ENCODE results near the gene CTSZ.
"Not testable (repeated sequence)": the region's sequence is repeated elsewhere in the genome, so short reads cannot be mapped to it uniquely, and the experiment has no call there.

CTSZ gene

DNA sequence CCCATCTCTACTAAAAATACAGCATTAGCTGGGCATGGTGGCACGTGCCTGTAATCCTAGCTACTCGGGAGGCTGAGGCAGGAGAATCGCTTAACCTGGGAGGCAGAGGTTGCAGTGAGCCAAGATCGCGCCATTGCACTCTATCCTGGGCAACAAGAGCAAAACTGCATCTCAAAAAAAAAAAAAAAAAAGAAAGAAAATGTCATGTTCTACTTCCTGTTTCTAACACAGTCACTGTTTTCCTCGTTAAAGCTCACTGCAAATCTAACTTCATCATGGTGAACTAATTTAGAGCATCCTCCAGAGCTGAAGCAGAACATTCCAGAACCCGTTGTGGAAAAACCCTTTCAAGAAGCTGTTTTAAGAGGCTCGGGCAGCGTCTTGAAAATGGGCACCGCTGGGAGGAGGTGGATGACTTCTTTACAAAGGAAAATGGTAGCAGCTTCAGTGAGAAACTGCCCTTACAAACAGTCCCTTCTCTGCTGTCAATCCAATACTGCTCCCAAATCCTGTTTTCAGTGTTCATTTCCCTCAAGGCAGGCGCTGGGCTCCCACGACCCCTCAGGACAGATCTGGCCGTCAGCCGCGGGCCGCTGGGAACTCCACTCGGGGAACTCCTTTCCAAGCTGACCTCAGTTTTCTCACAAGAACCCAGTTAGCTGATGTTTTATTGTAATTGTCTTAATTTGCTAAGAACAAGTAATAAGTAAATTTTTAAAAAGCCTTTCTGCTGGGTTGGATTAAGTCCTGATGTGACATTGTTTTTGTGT is 12.5 kb downstream of the CTSZ start:
- DNase-seq: no peak

DNA sequence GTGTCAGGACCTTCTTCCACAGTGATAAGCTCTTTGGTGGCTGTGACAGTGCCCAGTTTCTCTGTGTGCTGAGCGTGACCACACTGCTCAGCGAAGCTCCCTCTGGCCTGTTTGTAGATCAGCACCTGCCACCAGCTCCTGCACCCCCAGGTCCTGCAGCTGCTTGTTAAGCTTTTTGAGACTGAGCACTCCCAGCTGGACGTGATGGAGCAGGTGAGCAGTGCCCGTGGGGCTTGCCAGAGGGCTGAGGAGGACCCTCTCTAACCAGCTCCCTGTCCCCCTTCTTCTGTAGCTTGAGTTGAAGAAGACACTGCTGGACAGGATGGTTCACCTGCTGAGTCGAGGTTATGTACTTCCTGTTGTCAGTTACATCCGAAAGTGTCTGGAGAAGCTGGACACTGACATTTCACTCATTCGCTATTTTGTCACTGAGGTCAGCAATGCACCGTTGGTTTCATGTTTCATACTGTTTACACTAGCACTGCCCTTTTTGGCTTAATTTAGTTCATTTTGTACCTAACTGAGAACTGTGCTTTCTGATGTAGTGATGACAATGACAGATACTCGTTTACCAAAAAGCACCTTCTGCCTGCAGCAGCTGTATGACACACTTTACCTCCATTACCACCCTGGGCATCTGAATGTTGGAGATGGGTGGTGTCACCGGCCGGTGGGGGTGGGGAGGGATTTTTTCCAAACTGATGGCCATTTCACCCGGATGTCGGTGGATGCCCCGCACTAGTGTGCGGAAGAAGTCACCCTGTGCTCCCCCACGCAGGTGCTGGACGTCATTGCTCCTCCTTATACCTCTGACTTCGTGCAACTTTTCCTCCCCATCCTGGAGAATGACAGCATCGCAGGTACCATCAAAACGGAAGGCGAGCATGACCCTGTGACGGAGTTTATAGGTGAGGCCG is 13.5 kb downstream of the CTSZ start:
- DNase-seq: no peak

DNA sequence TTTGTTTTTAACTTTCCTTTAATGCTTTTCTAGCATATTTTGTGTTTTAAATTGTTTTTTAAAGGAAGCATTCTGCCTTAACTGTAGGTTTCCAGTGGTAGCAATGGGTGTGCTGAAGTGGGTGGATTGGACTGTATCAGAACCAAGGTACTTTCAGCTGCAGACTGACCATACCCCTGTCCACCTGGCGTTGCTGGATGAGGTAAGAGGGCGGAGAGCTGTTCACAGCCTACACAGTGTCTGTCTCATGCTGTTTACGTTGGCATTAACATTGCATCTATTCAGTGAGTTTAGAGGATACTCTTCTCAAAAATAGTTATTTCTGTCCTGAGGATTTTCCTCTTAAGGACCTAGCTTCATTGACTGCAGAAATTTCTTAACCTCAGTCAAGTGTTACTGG is 14.1 kb downstream of the CTSZ start:
- DNase-seq: no peak

DNA sequence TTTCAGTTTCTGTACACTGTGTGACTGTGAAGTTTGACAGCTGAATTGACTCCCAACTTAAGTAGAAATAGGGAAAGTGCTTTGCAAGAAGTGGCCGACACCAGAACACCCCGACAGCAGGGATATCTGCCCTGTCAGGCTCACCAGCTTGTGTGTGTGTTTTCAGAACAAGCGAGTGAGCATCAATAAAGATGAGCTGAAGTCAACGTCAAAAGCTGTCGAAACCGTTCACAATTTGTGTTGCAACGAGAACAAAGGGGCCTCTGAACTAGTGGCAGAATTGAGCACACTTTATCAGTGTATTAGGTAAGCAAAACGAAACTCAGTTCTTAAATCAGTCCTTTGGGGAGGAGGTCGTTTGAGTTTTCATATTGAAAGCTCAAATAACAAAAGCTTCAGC is 15.3 kb downstream of the CTSZ start:
- DNase-seq: no peak

DNA sequence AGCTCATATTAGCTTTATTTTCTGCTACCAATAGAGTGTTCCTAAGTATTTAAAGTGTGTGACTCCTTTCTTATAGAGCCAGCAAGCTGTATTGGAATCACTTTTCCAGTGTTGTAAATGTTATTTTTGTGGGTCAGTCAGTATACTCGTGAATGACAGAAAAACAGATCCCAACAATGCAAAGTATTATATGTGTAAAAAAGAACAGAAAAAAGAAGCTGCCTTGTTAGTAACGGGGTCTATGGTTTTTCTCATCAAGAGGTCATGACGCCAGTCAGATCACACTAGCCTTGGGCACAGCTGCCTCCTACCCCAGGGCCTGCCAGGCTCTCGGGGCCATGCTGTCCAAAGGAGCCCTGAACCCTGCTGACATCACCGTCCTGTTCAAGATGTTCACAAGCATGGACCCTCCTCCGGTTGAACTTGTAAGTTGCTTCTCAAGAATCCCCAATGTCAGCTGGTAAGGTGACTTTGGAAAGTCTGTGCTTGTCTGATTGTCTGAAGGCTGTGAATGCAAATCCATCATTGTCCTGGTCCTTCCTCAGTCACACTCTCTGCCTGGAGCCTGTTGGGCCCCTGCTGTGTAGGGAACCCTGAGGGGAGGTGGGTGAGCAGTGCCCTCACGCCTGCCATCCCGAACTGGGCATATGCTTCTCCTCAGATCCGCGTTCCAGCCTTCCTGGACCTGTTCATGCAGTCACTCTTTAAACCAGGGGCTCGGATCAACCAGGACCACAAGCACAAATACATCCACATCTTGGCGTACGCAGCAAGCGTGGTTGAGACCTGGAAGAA is 16.2 kb downstream of the CTSZ start:
- no peak for DNase-seq

DNA sequence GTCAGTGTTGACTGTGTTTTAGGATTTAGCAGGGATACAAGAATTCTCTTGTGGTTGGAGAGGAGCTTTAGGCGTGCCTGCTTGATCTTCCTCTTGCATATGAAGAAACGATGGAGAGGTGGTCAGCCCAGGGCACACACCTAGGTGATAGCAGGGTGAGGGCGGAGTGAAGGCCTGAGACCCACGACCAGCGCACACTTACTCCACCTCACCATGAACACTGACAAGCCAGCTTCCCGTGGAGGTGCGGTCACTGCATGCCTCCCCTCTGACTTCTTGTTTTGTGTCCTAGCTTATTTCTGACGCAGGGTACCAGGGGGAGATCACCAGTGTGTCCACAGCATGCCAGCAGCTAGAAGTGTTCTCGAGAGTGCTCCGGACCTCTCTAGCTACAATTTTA is 17.9 kb downstream of the CTSZ start:
- DNase-seq: no peak

DNA sequence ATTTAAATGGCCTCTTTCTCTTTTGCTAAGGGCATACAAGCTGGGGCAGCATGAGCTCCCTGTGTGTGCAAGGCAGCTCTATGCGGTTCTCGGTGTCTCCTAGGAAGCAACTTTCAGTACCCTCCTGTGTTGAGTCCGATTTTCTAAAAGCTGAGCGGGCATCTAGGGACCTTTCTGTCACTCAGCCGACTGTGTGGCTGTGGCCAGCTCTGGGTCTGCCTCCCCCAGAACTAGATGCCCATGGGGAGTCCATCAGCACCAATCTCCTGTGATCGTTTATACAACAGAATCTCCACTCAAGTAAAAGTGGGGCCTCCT is 18.5 kb downstream of the CTSZ start:
- no peak for DNase-seq

DNA sequence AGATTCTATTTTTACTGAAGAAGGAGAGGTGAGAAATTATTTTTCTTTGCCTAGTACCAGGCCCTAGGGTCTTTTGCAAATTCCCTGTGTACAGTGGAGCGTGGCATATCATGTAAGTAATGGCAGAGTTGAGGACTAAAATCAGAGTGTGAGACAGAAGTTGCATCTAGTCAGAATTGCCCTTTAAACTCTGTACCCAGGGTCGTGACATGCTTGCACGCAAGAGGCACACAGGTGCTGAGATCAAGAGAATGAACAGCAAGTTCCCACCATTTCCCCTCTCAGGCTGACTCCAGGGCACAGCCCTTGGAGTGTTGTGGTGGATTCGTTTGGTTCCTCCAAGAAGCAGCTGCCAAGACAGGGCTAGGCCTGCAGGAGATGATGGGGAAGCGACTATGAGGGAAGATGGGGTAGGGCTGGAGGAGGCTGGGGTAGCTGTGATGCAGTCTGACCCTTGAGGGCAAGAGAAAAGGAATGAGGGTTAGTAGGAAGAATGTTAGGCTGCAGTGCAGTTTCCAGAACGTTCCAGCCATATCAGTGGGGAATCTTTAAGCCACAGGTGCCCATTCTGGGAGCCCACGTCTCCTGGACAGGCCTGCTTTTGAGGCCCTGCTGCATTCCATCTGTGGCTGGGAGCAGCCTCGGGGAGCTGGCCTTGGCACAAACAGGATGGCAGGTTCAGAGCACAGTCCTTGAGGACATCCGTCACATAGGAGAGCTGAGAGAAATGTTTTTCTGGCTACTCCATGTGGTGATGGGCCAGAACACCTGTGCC is 19.1 kb downstream of the CTSZ start:
- no peak for DNase-seq

DNA sequence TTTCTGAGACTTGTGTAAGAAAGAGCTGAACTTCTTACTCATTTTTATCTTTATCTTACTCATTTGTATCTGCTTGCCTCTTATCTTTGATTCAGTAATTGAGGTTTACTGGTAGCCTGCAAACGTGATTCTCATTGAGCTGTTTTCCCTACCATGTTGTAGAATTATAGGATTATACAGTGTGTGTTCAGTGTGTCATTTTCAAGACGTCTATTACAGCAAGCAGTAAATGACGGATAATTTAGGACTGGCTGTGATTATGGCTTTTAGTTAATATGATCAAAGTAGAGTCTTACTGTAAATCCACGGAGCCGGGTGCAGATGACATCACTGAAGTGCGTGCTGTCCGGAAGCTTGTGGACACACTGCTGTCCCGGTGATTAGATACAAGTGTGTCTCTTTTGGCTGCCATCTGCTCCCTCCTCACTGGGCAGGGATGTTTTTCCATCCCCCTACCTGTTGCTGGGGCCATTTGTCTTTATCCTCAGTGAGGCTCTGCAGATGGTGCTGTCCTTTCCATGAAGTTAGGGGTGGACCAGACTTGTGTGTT is 20.0 kb downstream of the CTSZ start:
- DNase-seq: no peak

DNA sequence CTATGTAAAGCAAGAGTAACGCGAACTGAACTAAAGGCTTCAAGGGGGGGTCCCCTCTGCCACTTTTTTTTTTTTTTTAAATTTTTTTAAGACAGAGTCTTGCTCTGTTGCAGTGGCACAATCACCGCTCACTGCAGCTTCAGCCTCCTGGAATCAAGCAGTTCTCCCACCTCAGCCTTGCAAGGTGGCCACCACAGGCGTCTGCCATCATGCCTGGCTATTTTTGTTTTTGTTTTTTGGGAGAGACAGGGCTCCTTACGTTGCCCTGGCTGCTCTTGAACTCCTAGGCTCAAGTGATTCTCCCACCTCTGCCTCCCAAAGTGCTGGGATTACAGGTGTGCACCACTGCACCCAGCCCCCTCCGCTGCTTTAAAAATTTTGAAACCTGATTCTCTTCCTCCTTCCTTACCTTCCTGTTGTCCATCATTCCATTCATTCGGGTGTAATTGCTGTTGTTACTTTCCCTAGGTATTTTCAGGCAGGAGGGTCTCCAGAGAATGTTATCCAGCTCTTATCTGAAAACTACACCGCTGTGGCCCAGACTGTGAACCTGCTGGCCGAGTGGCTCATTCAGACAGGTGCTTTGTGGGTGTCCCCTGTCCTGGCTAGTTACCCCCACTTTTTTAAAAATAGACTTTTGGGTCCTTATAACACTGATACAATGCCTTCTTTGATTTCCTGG is 20.6 kb downstream of the CTSZ start:
- no peak for DNase-seq

DNA sequence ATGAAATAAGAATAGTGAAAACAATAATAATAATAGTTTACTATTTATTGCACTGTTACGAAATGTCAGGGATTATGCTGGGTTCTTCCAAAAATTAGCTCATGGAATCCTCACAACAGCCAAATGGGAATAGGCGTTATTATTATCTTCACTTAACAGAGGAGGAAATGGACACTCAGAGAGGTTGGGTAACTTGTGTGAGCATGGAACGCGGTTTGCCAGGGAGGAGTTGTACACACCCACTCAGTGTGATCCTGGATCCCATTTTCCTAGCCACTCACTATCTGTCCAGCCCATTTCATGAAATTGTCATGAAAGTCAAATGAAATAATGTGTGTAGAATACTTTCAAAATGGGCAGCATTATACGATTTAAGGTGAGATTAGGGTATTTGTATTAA is 21.4 kb downstream of the CTSZ start:
- no peak for DNase-seq

DNA sequence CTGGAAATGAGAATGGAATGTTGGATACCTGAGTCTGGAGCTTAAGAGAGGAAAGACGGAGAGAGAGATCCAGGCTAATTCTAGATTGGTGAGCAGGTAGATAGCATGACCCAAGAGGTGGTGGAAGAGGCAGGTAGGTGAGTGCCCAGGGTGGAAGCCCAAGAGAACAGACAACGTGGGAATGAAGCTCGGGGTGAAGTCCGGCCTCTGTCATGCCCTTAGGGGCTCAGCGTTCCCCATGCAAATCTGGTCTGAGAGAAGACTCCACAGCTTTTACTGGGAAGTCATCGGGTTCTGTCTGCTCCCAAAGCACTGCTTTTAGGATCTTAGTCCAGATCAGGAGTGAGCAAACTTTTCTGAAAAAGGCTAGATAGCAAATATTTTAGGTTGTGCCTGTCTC is 22.4 kb downstream of the CTSZ start:
- no peak for DNase-seq

DNA sequence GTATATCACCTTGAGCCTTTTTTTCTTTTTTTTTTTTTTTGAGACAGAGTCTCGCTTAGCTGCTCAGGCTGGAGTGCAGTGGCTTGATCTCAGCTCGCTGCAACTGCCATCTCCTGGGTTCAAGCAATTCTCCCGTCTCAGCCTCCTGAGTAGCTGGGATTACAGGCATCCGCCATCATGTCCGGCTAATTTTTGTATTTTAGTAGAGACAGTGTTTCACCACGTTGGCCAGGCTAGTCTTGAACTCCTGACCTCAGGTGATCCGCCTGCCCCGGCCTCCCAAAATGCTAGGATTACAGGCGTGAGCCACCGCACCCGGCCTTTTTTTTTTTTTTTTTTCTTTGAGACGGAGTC is 24.0 kb downstream of the CTSZ start:
- DNase-seq: not testable (repeated sequence)

DNA sequence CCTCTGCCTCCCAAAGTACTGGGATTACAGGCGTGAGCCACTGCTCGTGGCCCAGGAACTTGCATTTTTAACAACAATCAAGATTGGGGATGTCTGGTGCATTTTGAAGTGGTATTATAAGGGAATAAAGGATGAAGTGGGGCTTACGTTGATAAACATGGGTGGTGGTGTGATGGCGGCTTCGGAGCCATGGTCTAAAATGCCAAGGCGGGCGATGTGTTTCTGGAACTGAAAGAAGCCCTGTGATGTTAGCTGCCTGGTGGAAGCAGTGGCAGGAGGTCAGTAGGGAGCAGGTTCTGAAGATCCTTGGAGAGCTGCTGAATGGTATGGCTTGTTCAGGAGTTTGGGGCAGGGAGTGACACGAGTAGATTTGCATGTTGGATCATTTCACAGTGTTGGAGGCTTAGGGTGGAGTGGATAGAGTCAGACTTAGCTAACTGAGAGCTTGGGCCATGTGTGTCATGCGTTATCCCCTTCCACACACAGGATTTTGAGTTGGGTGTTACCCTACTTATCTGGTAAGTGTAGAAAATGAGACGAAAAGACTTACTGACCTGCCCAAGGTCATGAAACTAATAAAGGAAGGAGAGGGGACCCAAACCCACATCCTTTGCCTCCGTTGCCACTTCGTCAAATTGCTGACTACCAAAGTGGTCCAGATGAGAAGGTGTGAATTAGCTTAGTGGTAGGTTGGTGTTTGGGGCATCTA is 24.5 kb downstream of the CTSZ start:
- DNase-seq: no peak

DNA sequence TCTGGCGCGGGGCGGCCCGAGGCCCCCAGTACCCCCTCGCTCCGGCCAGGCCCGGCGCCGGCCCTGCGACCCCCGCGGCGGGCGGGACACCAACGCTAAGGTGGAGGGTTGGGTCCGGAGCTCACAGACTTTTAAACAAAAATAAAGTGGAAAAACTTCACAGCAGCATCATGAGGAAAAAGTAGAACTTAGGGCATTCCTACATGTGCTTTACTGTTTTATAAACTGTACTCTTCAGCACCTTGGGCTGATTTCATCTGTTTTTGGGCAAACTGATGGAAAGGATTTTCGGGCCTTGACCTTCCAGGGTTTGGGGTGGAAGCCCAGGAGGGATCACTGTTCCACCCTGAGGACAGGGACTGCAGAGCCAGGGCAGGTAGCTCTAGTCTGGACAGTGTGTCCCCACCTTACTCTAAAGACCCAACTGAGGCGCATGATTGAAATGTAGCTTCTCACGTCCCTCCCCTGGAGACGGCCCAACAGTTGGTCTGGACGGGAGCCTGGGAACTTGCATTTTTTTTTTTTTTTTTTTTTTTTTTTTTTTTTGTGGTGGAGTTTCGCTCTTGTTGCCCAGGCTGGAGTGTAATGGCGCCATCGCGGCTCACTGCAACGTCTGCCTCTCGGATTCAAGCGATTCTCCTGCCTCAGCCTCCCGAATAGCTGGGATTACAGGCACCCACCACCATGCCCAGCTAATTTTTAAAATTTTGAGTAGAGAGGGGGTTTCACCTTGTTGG is 25.3 kb downstream of the CTSZ start:
- DNase-seq: no peak

DNA sequence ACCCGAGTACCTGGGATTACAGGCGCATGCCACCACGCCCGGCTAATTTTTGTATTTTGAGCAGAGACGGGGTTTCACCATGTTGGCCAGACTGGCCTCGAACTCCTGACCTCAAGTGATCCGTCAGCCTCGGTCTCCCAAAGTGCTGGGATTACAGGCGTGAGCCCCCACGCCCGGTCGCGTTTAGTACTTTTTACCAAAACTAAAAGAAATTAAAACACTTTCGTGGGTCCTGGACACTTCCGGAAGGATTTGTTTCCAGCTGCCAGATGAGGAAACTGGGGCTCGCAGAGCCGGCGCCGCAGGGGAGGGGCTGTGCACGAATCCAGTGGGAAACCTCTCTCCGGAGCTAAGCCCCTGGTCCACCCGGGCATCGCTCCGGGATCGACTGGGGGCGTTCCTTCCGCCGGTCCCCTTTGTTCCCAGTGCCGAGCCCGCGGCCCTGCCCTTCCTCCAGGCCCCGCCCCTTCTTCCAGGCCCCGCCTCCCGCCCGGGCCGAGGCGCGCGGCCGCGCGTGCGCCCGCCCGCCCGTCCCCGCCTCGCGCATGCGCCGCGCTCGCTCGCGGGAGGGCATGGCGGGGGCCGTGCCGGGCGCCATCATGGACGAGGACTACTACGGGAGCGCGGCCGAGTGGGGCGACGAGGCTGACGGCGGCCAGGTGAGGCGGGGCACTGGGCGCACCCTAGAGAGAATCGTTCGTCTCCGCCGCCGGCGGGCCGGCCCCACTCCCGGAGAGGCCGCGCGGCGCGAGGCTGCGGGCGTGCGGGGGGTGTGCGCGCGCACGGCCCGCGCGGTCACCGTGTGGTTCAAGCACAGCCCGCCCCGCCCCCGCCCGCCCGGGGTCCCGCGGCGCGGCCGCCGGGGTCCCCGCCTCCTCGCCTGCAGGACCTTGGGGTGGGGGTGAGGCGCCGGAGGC is 26.1 kb downstream of the CTSZ start, which contains the start of gene NELFCD:
Gene NELFCD (plus strand): TSS at position 546 of the 917 bp plus-strand sequence. CDS start 54 bp downstream, at position 600.
- DNase-seq: peak; percentile 28

DNA sequence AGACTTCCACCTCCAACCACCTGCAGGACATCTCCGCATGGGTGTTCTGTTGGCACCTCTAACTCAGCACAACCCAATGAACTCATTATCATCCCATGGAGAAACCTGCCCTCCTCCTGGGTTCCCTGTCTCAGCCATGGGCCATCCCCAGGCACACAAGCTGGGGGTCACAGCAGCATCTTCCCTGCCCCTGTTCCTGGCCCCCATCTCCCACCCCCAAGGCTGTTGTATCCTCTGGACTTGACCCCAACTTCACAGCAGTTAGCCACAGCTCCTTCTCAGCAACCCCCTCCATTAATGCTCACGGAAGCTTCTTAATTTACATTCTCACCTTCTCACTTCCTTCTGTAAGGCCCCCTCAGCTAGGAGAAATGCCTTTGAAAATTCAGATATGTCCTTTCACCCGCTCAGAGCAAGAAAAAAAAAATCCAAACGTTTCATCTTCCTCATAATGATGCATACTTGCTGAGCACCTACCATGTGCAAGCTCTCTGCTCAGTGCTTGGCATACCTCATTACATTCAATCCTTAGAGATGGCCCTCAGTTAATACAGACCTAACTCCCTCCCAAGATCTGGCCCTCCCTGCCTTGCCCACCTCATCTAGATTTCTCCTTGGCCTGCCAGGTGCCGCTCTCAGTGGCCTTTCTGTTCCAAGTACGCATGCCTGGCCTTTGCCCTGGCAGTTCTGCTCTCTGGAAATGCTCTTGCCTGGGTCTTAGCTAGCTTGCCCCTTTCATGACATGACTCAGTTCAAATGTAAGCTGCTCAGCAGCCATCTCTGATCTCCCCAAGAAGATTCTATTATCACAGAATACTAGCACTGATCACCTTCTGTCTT is 28.5 kb downstream of the CTSZ start:
- no peak for DNase-seq

DNA sequence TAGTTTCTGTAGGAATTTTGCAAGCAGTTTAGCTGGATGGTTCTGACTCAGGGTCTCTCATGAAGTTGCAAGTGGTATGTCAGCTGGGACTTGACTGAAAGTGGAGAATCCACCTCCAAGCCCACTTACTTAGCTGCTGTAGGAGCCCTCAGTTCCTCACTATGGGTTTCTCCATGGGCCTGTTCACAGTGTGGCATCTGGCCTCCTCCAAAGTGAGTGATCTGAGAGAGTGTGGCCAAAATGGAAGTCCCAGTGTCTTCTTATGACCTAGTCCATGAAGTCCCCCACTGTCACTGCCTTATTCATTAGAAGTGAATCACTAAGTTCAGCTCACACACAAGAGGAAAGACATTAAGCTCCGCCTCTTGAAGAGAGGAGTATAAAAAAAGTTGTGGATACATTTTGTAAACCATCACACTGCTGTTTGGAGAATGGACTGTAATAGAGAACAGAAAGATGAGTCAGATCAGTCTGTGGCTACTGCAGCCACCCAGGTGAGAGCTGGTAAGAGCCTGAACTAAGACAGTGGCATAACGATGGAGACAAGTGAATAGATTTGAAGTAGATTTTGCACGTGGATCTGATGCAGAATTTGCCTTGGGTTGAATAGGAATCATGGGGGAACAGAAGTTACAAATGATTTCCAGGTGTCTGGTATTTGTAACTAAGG is 30.9 kb downstream of the CTSZ start:
- DNase-seq: no peak

All from GF-D8 (cell line).